ENCODE data around the gene HK1. TPM values are rescaled to one million over a fixed set of nuclear protein-coding genes. Genes with fewer than 3 reads are reported as not detected.

Gene HK1
- total RNA-seq, 2 experiments from 2014 or later = 13.1 to 31.5 TPM

DNA sequence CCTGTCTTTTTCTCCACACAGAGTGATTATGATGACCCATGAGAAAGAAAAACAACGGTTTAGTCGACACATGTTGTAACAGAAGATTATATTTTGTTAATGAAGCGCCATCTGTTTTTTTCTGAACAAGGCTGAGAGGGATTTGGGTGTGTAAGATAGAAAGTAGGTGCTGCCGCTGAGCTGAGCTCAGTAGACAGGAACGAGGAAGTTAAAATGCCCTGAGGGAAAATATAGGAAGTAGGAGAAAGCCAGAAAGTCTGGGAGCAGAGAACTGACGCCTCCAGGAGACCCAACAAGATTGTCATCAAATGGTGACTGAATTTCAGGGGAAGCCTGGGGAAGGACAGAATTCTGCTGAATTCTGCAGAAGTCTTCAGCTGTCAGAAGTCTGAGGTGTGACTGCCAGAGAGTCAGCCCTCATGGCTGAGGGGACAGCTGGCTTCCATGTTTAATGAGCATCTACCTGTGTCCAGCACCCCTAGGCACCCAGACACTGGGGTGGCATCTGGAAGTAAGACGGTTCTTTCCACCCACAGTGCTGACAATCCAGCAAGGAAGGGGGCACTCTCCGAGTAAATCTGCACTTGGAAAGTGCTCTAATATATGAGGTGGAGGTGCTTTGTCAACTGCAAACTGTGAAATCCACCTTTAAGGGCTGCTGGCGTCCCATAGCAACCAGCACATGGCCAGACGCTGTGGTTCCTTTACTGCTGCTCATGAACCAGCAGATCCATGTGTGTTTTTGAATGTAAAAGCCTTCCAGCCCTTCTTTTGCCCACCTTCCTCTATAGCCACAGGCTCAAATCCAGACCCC, 160.4 kb downstream of the HK1 start:
- POLR2A ChIA-PET = no interaction called here
- TF ChIP-seq EZH2phosphoT487 (IDR thresholded peaks at IDR 0.05; ENCODE audit: borderline replicate concordance, low read depth, low read length) = no peak
- TF ChIP-seq, protein P1, sequence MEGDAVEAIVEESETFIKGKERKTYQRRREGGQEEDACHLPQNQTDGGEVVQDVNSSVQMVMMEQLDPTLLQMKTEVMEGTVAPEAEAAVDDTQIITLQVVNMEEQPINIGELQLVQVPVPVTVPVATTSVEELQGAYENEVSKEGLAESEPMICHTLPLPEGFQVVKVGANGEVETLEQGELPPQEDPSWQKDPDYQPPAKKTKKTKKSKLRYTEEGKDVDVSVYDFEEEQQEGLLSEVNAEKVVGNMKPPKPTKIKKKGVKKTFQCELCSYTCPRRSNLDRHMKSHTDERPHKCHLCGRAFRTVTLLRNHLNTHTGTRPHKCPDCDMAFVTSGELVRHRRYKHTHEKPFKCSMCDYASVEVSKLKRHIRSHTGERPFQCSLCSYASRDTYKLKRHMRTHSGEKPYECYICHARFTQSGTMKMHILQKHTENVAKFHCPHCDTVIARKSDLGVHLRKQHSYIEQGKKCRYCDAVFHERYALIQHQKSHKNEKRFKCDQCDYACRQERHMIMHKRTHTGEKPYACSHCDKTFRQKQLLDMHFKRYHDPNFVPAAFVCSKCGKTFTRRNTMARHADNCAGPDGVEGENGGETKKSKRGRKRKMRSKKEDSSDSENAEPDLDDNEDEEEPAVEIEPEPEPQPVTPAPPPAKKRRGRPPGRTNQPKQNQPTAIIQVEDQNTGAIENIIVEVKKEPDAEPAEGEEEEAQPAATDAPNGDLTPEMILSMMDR (conservative IDR thresholded peaks at IDR 0.05; ENCODE audit: low read length) = no peak
- BruUV-seq (replicated peaks) = no TSS peak
- intact Hi-C loops (cut with micrococcal nuclease; ENCODE audit: unreplicated experiment) = no loop called here
- no peaks in the 10 kb centered on the region for H3K36me3 ChIP-seq (ENCODE audit: insufficient read depth, low read length)
- DNase-seq (ENCODE audit: low spot score) = no peak
- no peak overlapping the region for H2AFZ ChIP-seq (ENCODE audit: low read length)
- CTCF ChIA-PET (ENCODE audit: unreplicated experiment) = no interaction called here
- no peaks in the 10 kb centered on the region for H3K9me2 ChIP-seq (ENCODE audit: insufficient read depth, low read length)
- no peak overlapping the region for H3K4me2 ChIP-seq (ENCODE audit: low read length)
- no peak overlapping the region for H3K27ac ChIP-seq (ENCODE audit: low read depth, low read length, poor library complexity, severe bottlenecking)
- no peaks in the 10 kb centered on the region for H3K4me1 ChIP-seq (ENCODE audit: insufficient read depth, low read length, poor library complexity, severe bottlenecking)
- H3K4me3 ChIP-seq (ENCODE audit: low read depth, low read length, poor library complexity, severe bottlenecking) = no peak overlapping the region
- no peaks in the 10 kb centered on the region for H3K9me3 ChIP-seq (ENCODE audit: low read length)
- H3K79me2 ChIP-seq (ENCODE audit: insufficient read depth, low read depth, low read length) = no peaks in the 10 kb centered on the region
- H4K20me1 ChIP-seq (ENCODE audit: insufficient read depth, low read length) = no peaks in the 10 kb centered on the region

DNA sequence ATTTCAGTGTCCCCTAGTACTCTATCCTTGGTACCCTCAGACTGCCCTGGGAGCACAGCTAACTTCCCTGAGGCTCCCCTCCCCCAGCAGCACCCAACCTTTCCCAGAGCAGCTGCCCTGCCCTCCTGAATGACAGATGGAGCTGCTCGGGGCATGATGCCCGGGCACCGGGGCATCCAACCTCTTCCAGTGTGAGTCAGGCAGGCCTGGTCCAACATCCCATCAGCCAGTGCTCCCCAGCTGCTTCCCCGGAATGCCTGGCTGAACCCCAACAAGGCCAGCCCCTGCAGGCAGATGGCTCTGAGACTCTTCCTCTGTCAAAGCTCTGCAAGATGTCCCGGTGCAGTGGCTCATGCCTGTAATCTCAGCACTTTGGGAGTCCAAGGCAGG, 161.0 kb downstream of the HK1 start:
- H3K9me2 ChIP-seq (ENCODE audit: insufficient read depth, low read length) = no peaks in the 10 kb centered on the region
- H3K9me3 ChIP-seq (ENCODE audit: low read length) = no peaks in the 10 kb centered on the region
- H3K36me3 ChIP-seq (ENCODE audit: insufficient read depth, low read length) = no peaks in the 10 kb centered on the region
- H3K4me3 ChIP-seq (ENCODE audit: low read depth, low read length, poor library complexity, severe bottlenecking) = no peak overlapping the region
- DNase-seq (ENCODE audit: low spot score) = no peak
- ChIA-PET CTCF (ENCODE audit: unreplicated experiment) (no interaction called here), POLR2A (interaction anchor here (0.7 kb wide), 1 partner anchor 52 kb away, joined by 6 read pairs; no protein-coding TSS in a partner anchor)
- TF ChIP-seq EZH2phosphoT487 (IDR thresholded peaks at IDR 0.05; ENCODE audit: borderline replicate concordance, low read depth, low read length) = no peak
- TF ChIP-seq, protein P1 (conservative IDR thresholded peaks at IDR 0.05; ENCODE audit: low read length) = no peak
- BruUV-seq (replicated peaks) = no TSS peak
- no peaks in the 10 kb centered on the region for H3K4me1 ChIP-seq (ENCODE audit: insufficient read depth, low read length, poor library complexity, severe bottlenecking)
- H2AFZ ChIP-seq (ENCODE audit: low read length) = no peak overlapping the region
- no peak overlapping the region for H3K4me2 ChIP-seq (ENCODE audit: low read length)
- H4K20me1 ChIP-seq (ENCODE audit: insufficient read depth, low read length) = no peaks in the 10 kb centered on the region
- H3K79me2 ChIP-seq (ENCODE audit: insufficient read depth, low read depth, low read length) = no peaks in the 10 kb centered on the region
- H3K27ac ChIP-seq (ENCODE audit: low read depth, low read length, poor library complexity, severe bottlenecking) = no peak overlapping the region
- intact Hi-C loops (cut with micrococcal nuclease; ENCODE audit: unreplicated experiment) = no loop called here

DNA sequence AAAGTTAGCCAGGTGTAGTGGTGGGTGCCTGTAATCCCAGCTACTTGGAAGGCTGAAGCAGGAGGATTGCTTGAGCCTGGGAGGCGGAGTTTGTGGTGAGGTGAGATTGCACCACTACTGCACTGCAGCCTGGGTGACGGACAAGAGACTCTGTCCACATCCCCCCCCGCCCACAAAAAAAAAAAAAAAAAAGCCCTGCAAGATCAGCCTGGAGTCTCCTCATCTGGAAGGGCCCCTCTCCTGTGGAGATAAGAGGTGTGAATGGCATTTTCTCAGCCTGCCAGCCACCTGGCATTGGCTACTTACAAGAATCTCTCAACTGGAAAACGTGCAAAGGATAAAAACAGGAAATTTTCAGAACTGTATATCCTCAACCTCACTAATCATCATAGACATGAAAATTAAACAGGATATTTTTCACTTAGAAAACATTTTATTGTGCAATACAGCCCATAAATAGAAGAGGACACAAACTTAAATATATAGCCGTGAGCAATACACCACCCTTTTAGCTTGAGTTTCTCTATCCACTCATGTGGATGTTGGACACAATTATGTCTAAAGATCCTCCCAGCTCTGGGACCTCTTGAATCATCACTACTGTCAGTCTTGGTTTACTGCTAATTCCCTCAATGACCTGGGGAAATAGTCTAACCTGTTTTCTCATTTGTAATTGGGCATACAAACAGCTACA, 161.7 kb downstream of the HK1 start:
- no TSS peak for BruUV-seq (replicated peaks)
- Histone ChIP-seq H3K79me2 (ENCODE audit: insufficient read depth, low read depth, low read length) (no peaks in the 10 kb centered on the region), H3K36me3 (ENCODE audit: insufficient read depth, low read length) (no peaks in the 10 kb centered on the region), H3K9me3 (ENCODE audit: low read length) (no peaks in the 10 kb centered on the region), H2AFZ (ENCODE audit: low read length) (no peak overlapping the region), H3K9me2 (ENCODE audit: insufficient read depth, low read length) (no peaks in the 10 kb centered on the region), H4K20me1 (ENCODE audit: insufficient read depth, low read length) (no peaks in the 10 kb centered on the region), H3K4me1 (ENCODE audit: insufficient read depth, low read length, poor library complexity, severe bottlenecking) (no peaks in the 10 kb centered on the region), H3K4me3 (ENCODE audit: low read depth, low read length, poor library complexity, severe bottlenecking) (no peak overlapping the region), H3K27ac (ENCODE audit: low read depth, low read length, poor library complexity, severe bottlenecking) (no peak overlapping the region), H3K4me2 (ENCODE audit: low read length) (no peak overlapping the region)
- intact Hi-C loops (cut with micrococcal nuclease; ENCODE audit: unreplicated experiment) = no loop called here
- CTCF ChIA-PET (ENCODE audit: unreplicated experiment) = no interaction called here
- TF ChIP-seq, protein P1 (conservative IDR thresholded peaks at IDR 0.05; ENCODE audit: low read length) = no peak
- no peak for TF ChIP-seq EZH2phosphoT487 (IDR thresholded peaks at IDR 0.05; ENCODE audit: borderline replicate concordance, low read depth, low read length)
- POLR2A ChIA-PET = interaction anchor here (0.6 to 0.8 kb wide), 3 partner anchors 10 to 52 kb away, joined by 3 to 6 read pairs (median 4); no protein-coding TSS in a partner anchor
- no peak for DNase-seq (ENCODE audit: low spot score)
